H1 (cell line): Measurements from ENCODE around the gene EXD2. TPM values are rescaled to one million over a fixed set of nuclear protein-coding genes. Genes with fewer than 3 reads are reported as not detected.

Experiments
- CHD2 ChIP-seq: IDR thresholded peaks from 2 replicates; pipeline ENCODE4 v1.6.1; 2012; ENCODE audit warnings: low read length, improper control_type of control experiment
- ZNF274 ChIP-seq: IDR thresholded peaks from 2 replicates; pipeline ENCODE4 v1.7.0; 2012; ENCODE audit warnings: low read length, borderline replicate concordance; ENCODE audit errors: extremely low read depth
- polyA plus RNA-seq, 7 experiments: library from polyadenylated mRNA; depleted of rRNA in 3 of 7; stranded (reverse) in 5 of 7; unstranded in 2 of 7; fragments of >200 nt in 5 of 7; fragments of 200-250 nt in 2 of 7; gene quantifications; 1 replicate in 5 of 7; 2 replicates in 1 of 7; 4 replicates in 1 of 7; pipeline versions ENCODE4 v1.2.1 to v1.2.3, GENCODE V29; 2011 to 2013; ENCODE audit warnings: missing spikeins in 2 of 7, mixed read lengths in 2 of 7
- total RNA-seq: library from RNA; stranded (reverse); fragmentation: NEBNext Ultra II Directional; extraction: Animal tissue kit (Norgen Biotek cat#: 25700); gene quantifications from 2 replicates; pipeline ENCODE4 v1.2.1, GENCODE V29; 2021

EXD2 gene
- total and polyA plus RNA-seq, 2 of the 8 experiments (the other 6 are each of a cell fraction or from before 2014, with no cell fraction given) = 11.9 to 25.9 TPM

GRCh38 chr14:69266572-69267345 is 75.5 kb downstream of the EXD2 start (continued):
- TF ChIP-seq ZNF274 (no peak), CHD2 (no peak)
- TF ChIP-seq, all 59 proteins: peak for 0
